ENCODE data around the gene ROBO1. TPM values are rescaled to one million over a fixed set of nuclear protein-coding genes. Genes with fewer than 3 reads are reported as not detected.

The ROBO1 gene
- total and polyA plus RNA-seq, 2 of the 13 experiments (the other 11 are each of a cell fraction or from before 2014, with no cell fraction given), result 52.2 to 71.0 TPM

DNA sequence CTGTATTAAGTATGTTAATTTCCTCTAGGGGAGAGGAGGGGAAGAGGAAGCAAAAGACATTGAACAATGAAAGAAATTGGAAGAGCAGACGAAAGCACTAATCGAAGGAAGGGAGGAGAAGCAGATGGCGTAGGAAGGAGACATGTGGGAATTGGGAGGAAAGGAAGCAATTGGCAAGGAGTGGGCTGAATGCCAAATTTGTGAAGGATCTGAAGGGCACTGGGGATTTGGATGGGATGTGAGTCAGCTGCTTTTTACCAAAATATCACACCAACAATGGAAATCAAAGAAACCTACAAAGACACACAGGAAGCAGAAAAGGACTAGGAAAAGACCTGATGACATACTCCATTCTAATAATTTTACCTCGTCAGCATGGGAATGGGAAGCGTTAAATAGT, 1029.8 kb downstream of the ROBO1 start (continued):
- TF ChIP-seq, protein P1, sequence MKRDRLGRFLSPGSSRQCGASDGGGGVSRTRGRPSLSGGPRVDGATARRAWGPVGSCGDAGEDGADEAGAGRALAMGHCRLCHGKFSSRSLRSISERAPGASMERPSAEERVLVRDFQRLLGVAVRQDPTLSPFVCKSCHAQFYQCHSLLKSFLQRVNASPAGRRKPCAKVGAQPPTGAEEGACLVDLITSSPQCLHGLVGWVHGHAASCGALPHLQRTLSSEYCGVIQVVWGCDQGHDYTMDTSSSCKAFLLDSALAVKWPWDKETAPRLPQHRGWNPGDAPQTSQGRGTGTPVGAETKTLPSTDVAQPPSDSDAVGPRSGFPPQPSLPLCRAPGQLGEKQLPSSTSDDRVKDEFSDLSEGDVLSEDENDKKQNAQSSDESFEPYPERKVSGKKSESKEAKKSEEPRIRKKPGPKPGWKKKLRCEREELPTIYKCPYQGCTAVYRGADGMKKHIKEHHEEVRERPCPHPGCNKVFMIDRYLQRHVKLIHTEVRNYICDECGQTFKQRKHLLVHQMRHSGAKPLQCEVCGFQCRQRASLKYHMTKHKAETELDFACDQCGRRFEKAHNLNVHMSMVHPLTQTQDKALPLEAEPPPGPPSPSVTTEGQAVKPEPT (CRISPR knock-in tag; IDR thresholded peaks at IDR 0.05; ENCODE audit: low read depth), result no peak
- TF ChIP-seq HNRNPL (IDR thresholded peaks at IDR 0.05; ENCODE audit: low read depth, low read length) (no peak), PAF1 (CRISPR knock-in tag; IDR thresholded peaks at IDR 0.05) (no peak), ZNF761 (CRISPR knock-in tag; conservative IDR thresholded peaks at IDR 0.05) (no peak), ZNF605 (CRISPR knock-in tag; IDR thresholded peaks at IDR 0.05) (no peak), MZF1 (CRISPR knock-in tag; IDR thresholded peaks at IDR 0.05; ENCODE audit: borderline replicate concordance) (no peak), NR2F2 (IDR thresholded peaks at IDR 0.05; ENCODE audit: borderline replicate concordance, low read depth) (no peak)
- TF ChIP-seq, protein P2, sequence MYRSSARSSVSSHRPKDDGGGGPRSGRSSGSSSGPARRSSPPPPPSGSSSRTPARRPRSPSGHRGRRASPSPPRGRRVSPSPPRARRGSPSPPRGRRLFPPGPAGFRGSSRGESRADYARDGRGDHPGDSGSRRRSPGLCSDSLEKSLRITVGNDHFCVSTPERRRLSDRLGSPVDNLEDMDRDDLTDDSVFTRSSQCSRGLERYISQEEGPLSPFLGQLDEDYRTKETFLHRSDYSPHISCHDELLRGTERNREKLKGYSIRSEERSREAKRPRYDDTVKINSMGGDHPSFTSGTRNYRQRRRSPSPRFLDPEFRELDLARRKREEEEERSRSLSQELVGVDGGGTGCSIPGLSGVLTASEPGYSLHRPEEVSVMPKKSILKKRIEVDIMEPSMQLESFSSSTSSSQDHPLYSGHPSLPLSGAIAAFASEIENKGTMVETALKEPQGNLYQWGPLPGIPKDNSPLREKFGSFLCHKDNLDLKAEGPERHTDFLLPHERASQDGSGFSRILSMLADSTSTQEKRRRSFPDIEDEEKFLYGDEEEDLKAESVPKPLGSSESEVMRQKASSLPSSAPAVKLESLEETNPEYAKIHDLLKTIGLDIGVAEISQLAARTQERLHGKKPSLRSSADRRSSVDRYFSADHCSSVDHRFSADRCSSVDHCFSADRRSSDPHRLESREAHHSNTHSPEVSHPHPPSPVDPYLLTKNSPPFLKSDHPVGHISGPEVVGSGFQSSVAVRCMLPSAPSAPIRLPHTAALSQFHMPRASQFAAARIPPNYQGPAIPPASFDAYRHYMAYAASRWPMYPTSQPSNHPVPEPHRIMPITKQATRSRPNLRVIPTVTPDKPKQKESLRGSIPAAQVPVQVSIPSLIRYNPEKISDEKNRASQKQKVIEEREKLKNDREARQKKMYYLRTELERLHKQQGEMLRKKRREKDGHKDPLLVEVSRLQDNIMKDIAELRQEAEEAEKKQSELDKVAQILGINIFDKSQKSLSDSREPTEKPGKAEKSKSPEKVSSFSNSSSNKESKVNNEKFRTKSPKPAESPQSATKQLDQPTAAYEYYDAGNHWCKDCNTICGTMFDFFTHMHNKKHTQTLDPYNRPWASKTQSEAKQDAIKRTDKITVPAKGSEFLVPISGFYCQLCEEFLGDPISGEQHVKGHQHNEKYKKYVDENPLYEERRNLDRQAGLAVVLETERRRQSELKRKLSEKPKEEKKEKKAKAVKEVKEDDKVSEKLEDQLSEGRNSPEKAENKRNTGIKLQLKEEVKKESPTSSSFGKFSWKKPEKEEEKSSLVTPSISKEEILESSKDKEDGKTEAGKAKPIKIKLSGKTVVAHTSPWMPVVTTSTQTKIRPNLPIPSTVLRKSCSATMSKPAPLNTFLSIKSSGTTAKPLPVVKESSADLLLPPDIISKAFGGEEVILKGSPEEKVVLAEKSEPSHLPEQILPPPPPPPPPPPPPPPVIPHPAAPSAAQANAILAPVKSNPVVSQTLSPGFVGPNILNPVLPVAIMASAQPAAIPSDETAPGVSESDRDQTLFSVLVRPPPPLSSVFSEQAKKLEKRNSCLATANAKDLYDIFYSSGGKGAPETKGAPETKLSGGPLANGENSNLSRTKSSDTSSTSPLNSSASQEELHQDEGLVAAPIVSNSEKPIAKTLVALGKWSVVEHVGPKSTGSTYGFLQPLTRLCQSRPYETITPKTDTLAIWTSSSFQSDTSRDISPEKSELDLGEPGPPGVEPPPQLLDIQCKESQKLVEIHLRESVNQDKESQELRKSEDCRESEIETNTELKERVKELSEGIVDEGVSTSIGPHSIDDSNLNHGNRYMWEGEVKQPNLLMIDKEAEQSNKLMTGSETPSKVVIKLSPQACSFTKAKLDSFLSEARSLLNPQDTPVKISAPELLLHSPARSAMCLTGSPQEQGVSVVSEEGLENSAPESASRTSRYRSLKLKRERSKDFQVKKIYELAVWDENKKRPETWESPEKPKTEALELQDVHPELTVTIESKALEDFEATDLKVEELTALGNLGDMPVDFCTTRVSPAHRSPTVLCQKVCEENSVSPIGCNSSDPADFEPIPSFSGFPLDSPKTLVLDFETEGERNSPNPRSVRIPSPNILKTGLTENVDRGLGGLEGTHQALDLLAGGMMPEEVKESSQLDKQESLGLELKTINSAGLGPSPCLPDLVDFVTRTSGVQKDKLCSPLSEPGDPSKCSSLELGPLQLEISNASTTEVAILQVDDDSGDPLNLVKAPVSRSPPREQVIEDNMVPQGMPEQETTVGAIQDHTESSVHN (CRISPR knock-in tag; IDR thresholded peaks at IDR 0.05), result no peak
